ENCODE measurements around the gene ADCY4. TPM values are rescaled to one million over a fixed set of nuclear protein-coding genes. Genes with fewer than 3 reads are reported as not detected.
A peak's percentile ranks its signal among the peaks of the same experiment; 100 is the strongest.

Gene ADCY4
- total RNA-seq, 1 experiment from 2014 or later = not detected

- no peak for DNase-seq (ENCODE audit: low read depth)
Measured at GRCh38 chr14:24315807-24316596, 18.9 kb downstream of the ADCY4 start.

- DNase-seq (ENCODE audit: low read depth) = no peak
Measured at GRCh38 chr14:24315243-24315806, 19.5 kb downstream of the ADCY4 start.

GRCh38 chr14:24314377-24315193 lies 20.3 kb downstream of the ADCY4 start:
- DNase-seq (ENCODE audit: low read depth) = no peak

DNA sequence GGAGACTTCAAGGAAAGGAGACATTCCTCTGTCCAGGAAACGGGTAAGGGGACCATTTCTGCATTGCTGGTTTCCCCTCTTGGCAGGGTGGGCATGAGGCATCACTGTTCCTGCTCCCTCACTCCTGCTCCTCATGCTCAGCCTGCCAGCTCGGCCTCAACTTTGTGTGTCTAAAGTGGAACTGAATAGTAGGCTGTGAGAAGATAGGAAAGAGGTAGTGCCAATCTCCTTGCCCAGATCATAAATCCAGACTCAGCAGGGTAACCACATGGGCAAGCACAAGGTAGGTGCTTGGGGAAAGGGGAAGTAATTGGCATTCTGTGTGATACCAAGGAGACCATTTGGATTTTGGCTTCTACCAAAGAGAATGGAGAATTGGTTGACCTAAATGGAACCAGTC lies 21.0 kb downstream of the ADCY4 start:
- no peak for DNase-seq (ENCODE audit: low read depth)

DNA sequence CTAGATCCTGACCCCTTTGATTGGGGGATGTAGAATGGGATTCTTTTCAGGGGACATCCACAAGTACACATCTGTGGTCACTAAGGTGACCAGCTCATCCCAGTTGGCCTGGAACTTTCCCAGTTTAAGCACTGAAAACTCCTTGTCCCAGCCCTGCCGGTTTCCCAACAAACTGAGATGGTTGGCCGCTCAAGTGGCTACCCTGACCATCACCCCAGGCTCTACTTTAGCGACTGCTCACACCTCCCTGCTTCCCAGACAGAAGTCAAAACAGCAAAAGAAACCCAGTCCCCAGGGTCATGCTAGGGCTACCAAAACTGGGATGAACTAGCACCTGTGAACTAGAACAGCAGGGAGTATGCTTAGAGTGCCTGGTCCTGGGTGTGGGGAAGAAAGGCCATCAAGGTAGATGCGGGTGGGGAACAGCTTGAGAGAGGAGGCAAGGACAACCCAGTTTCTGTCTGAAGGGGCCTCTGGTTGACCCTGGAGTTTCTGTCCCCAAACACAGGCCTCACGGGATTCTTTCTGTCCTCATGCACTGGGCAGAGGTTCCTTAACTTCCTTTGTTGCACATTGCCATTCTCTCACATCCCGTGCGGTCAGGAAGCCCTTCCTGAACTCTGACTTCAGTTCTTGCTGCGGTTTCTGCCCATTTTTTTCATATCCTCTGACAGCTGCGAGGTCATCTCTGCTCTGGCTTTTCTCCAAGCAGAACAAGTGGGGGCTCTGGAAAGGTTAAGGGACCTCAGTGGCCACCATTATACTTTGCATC lies 21.9 kb downstream of the ADCY4 start:
- no peak for DNase-seq (ENCODE audit: low read depth)

GRCh38 chr14:24311837-24312615 lies 22.8 kb downstream of the ADCY4 start:
- DNase-seq (ENCODE audit: low read depth) = no peak

- no peak for DNase-seq (ENCODE audit: low read depth)
Measured at GRCh38 chr14:24310646-24311604, 23.9 kb downstream of the ADCY4 start, which contains the start of gene LTB4R. LTB4R (plus strand) TSS chr14:24311502; CDS start chr14:24315652, 4,150 bp downstream.

DNA sequence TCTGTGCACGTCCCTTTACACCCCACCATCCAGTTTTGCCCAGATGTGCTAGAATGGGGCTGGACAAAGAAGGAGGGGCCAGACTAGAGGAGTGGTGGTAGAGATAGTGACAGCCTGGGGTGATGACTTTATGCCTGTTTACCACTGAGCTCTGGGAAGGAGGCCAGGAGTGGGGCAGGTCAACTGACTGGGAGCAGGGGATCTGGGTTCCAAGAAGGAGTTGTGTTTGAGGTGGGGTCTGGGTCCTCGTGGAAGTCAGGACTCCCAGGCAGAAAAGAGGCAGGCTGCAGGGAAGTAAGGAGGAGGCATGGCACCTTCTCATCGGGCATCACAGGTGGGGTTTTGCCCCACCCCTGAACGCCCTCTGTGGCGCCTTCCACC lies 24.6 kb downstream of the ADCY4 start:
- no peak for DNase-seq (ENCODE audit: low read depth)

- no peak for DNase-seq (ENCODE audit: low read depth)
Measured at GRCh38 chr14:24309538-24310264, 25.2 kb downstream of the ADCY4 start, which contains the start of gene LTB4R2. LTB4R2 (plus strand) TSS chr14:24310140; CDS start chr14:24310665, 525 bp downstream.

GRCh38 chr14:24308342-24309124 lies 26.3 kb downstream of the ADCY4 start:
- DNase-seq (ENCODE audit: low read depth) = no peak

DNA sequence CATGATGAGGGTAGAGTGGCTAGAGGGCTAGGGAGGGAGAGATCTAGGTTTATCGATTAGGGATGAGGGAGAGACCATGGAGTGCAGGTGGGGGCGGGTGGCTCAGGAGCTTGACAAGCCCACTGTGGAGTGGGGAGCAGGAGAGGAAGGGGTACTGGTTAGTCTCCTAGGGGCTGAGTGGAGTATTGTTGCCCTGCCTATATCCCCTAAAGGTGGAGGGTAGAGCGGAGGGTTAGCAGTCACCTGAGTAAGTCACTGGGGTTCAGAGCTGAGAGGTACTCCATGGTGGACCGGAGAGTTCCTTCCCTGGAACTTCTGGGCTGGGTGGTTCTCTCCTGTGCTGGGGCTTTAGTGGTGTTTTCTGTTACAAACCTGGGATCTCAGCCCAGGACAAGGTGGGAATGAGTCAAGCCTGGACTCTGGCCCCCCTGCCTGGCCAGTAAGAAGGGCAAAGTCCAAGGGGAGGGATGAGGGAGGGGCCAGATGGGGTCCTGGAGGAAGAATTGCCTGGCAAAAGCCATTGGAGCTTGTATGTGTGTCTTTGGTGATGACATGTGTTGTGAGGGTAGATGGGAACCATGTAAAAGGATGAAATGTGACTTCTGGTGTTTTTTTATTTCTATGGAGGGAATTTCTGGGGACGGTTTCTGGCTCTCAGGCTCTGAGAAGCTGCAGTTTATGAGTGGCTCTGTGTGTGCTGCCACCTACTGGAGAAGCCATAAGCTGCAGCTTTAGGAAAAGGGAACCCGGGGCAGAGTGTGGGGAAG lies 27.1 kb downstream of the ADCY4 start, which contains the start of gene CIDEB:
CIDEB (minus strand) TSS at position 403 of the 767 bp plus-strand sequence; CDS start at position 284, 119 bp downstream.
- DNase-seq (ENCODE audit: low read depth) = peak; percentile 51

GRCh38 chr14:24307156-24307574 lies 27.7 kb downstream of the ADCY4 start:
- DNase-seq (ENCODE audit: low read depth) = no peak

- DNase-seq (ENCODE audit: low read depth) = no peak
Measured at GRCh38 chr14:24304019-24304387, 30.9 kb downstream of the ADCY4 start.

- DNase-seq (ENCODE audit: low read depth) = no peak
Measured at GRCh38 chr14:24300326-24300980, 34.4 kb downstream of the ADCY4 start.

DNA sequence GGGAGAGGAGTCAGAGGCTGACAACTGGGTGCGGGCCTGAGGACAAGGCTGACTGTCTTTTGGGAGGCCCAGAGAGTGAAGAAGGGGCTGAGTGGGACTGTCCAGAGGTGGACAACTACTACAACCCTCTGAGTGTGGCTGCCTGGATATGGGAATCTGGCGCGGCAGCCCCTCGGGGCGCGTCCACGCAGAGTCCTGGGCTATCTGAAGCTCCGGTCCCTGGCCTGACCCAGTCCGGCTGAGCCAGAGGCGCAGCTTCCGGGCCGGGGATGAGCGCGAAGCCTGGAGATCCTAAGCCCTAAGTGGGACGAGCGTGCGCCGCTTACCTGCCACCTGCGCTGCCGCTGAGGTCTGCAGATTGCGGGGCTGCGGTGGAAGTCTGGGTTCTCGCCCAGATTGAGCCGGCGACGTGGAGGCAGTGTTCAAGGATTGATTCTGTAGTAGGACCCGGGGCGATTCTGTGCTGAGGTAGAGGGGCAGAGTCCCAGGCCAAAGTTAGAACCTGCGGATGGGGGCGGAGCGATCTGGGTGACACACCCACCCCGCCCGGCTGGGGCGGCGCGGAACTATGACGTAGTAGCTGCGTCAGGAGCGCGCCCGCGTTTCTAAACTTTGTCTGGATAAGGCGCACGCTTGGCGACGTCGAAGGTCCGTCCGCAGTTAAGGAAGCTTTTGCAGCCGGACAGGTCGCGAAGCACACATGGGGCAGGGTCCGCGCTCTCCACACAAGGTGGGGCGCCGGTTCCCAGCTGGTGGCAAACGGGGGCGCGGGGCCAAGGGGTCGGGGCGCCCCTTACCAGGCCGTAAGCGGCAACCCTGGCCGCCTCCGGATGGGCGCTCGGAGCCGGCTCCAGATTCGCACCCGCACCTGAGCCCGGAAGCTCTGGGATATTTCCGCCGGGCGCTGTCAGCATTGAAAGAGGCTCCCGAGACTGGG lies 35.3 kb downstream of the ADCY4 start, which contains the start of the genes DHRS1 and NOP9:
DHRS1 (minus strand) TSS at position 526 of the 937 bp plus-strand sequence. CDS start 674 bp downstream, outside the sequence.
NOP9 (plus strand) TSS at position 596 of the 937 bp plus-strand sequence; CDS start at position 701, 105 bp downstream.
- DNase-seq (ENCODE audit: low read depth) = peak; percentile 83

Data from M059J (cell line).